ENCODE data around the gene KANSL1. TPM values are rescaled to one million over a fixed set of nuclear protein-coding genes. Genes with fewer than 3 reads are reported as not detected.

KANSL1 gene
- total RNA-seq, 1 experiment from 2014 or later, result 47.6 TPM

- Histone ChIP-seq H4K20me1 (ENCODE audit: low read length) (peaks cover 81% of the 10 kb centered on the region), H3K9me3 (ENCODE audit: low read length) (no peaks in the 10 kb centered on the region), H3K4me1 (ENCODE audit: insufficient read depth, low read length) (no peaks in the 10 kb centered on the region), H3K27me3 (ENCODE audit: low read length) (no peaks in the 10 kb centered on the region), H3K4me3 (ENCODE audit: low read length) (no peak overlapping the region), H3K79me2 (ENCODE audit: low read length) (peaks cover 99% of the 10 kb centered on the region), H3K9ac (ENCODE audit: low read length) (no peak overlapping the region), H3K36me3 (ENCODE audit: low read depth, low read length) (peaks cover 3% of the 10 kb centered on the region; the same call in 1 of the 2 replicates), H3K27ac (ENCODE audit: low read length) (no peak overlapping the region), H3K9me2 (replicated peaks; ENCODE audit: low read length) (no peaks in the 10 kb centered on the region), H3K4me2 (ENCODE audit: low read length) (no peak overlapping the region), H2AFZ (ENCODE audit: low read length) (no peak overlapping the region), H3F3A (ENCODE audit: low read length, unreplicated experiment) (no peaks in the 10 kb centered on the region)
- ATAC-seq (no peak), DNase-seq (no peak)
- ChIA-PET POLR2A (ENCODE audit: unreplicated experiment) (interaction anchor here (0.6 kb wide), 1 partner anchor 72 kb away, joined by 3 read pairs; the partner anchor contains the start of gene KANSL1), CTCF (no interaction called here)
- intact Hi-C loops (cut with micrococcal nuclease), result no loop called here
- BruUV-seq (replicated peaks), result no TSS peak
- TF ChIP-seq, protein P1, sequence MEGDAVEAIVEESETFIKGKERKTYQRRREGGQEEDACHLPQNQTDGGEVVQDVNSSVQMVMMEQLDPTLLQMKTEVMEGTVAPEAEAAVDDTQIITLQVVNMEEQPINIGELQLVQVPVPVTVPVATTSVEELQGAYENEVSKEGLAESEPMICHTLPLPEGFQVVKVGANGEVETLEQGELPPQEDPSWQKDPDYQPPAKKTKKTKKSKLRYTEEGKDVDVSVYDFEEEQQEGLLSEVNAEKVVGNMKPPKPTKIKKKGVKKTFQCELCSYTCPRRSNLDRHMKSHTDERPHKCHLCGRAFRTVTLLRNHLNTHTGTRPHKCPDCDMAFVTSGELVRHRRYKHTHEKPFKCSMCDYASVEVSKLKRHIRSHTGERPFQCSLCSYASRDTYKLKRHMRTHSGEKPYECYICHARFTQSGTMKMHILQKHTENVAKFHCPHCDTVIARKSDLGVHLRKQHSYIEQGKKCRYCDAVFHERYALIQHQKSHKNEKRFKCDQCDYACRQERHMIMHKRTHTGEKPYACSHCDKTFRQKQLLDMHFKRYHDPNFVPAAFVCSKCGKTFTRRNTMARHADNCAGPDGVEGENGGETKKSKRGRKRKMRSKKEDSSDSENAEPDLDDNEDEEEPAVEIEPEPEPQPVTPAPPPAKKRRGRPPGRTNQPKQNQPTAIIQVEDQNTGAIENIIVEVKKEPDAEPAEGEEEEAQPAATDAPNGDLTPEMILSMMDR (conservative IDR thresholded peaks at IDR 0.05; ENCODE audit: low read depth, low read length), result no peak
- TF ChIP-seq EZH2 (IDR thresholded peaks at IDR 0.05; ENCODE audit: low read length, unreplicated experiment) (no peak), EZH2phosphoT487 (IDR thresholded peaks at IDR 0.05; ENCODE audit: borderline replicate concordance, low read length) (no peak)
Measured at GRCh38 chr17:46120537-46120936, 72.7 kb downstream of the KANSL1 start.

DNA sequence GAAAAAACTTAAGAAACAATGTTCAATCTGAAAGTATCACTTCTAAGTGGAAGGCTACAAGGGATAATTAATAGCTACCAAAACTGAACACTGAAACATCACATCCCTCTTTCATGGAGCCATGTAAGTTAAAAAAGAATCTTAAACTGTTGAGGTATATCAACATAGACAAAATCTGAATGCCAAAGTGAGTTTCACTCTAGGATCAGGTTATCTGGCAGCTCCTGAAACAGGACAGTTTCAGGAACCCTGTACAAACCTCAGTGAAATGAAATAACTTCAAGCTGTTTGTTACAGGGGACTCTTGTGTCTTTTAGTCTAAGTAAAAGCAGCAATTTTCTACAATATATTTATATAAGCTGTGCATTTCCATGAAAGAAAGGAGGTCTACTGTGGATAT is 73.2 kb downstream of the KANSL1 start:
- H3K4me1 ChIP-seq (ENCODE audit: insufficient read depth, low read length), result no peaks in the 10 kb centered on the region
- H3K9me3 ChIP-seq (ENCODE audit: low read length), result no peaks in the 10 kb centered on the region
- intact Hi-C loops (cut with micrococcal nuclease), result no loop called here
- ATAC-seq (no peak), DNase-seq (no peak)
- H3K27me3 ChIP-seq (ENCODE audit: low read length), result no peaks in the 10 kb centered on the region
- ChIA-PET POLR2A (ENCODE audit: unreplicated experiment) (interaction anchor here (0.7 kb wide), 1 partner anchor 8 kb away, joined by 3 read pairs; no protein-coding TSS in a partner anchor), CTCF (no interaction called here)
- H3K4me3 ChIP-seq (ENCODE audit: low read length), result no peak overlapping the region
- TF ChIP-seq, protein P1 (conservative IDR thresholded peaks at IDR 0.05; ENCODE audit: low read depth, low read length), result no peak
- TF ChIP-seq EZH2 (IDR thresholded peaks at IDR 0.05; ENCODE audit: low read length, unreplicated experiment) (no peak), EZH2phosphoT487 (IDR thresholded peaks at IDR 0.05; ENCODE audit: borderline replicate concordance, low read length) (no peak)
- H3F3A ChIP-seq (ENCODE audit: low read length, unreplicated experiment), result no peaks in the 10 kb centered on the region
- peaks cover 81% of the 10 kb centered on the region for H4K20me1 ChIP-seq (ENCODE audit: low read length)
- no peak overlapping the region for H3K27ac ChIP-seq (ENCODE audit: low read length)
- H3K9me2 ChIP-seq (replicated peaks; ENCODE audit: low read length), result no peaks in the 10 kb centered on the region
- H3K9ac ChIP-seq (ENCODE audit: low read length), result no peak overlapping the region
- H2AFZ ChIP-seq (ENCODE audit: low read length), result no peak overlapping the region
- BruUV-seq (replicated peaks), result no TSS peak
- H3K79me2 ChIP-seq (ENCODE audit: low read length), result peaks cover 99% of the 10 kb centered on the region
- peaks cover 3% of the 10 kb centered on the region; the same call in 1 of the 2 replicates for H3K36me3 ChIP-seq (ENCODE audit: low read depth, low read length)
- no peak overlapping the region for H3K4me2 ChIP-seq (ENCODE audit: low read length)

DNA sequence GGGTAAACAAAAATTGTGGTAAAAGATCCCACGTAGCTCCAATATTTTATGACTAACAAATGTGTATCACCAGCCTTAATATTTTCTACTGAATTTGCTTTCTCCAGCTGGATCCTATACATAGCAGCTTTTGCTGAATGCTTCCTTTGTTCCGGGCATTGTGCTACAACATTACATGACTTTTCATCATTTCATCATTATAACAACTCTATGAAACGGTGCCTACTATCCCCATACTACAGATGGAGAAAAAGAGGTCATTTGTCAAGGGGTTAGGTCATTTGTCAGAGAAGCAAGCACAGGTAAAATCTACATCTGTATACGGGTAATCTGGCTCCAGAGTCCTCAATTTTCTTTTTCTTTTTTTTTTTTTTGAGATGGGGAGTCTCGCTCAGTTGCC is 74.3 kb downstream of the KANSL1 start:
- Histone ChIP-seq H3K79me2 (ENCODE audit: low read length) (peaks cover 100% of the 10 kb centered on the region), H3F3A (ENCODE audit: low read length, unreplicated experiment) (no peaks in the 10 kb centered on the region), H3K4me1 (ENCODE audit: insufficient read depth, low read length) (no peaks in the 10 kb centered on the region), H4K20me1 (ENCODE audit: low read length) (peaks cover 73% of the 10 kb centered on the region), H3K36me3 (ENCODE audit: low read depth, low read length) (peaks cover 3% of the 10 kb centered on the region; the same call in 1 of the 2 replicates), H3K9ac (ENCODE audit: low read length) (no peak overlapping the region), H3K9me2 (replicated peaks; ENCODE audit: low read length) (no peaks in the 10 kb centered on the region), H3K27ac (ENCODE audit: low read length) (no peak overlapping the region), H3K4me2 (ENCODE audit: low read length) (no peak overlapping the region), H3K4me3 (ENCODE audit: low read length) (no peak overlapping the region), H3K27me3 (ENCODE audit: low read length) (no peaks in the 10 kb centered on the region), H2AFZ (ENCODE audit: low read length) (no peak overlapping the region), H3K9me3 (ENCODE audit: low read length) (no peaks in the 10 kb centered on the region)
- ATAC-seq, result peak; percentile 20
- TF ChIP-seq, protein P1 (conservative IDR thresholded peaks at IDR 0.05; ENCODE audit: low read depth, low read length), result no peak
- TF ChIP-seq EZH2phosphoT487 (IDR thresholded peaks at IDR 0.05; ENCODE audit: borderline replicate concordance, low read length) (no peak), EZH2 (IDR thresholded peaks at IDR 0.05; ENCODE audit: low read length, unreplicated experiment) (no peak)
- DNase-seq, result no peak
- CTCF ChIA-PET, result no interaction called here
- POLR2A ChIA-PET (ENCODE audit: unreplicated experiment), result no interaction called here
- intact Hi-C loops (cut with micrococcal nuclease), result no loop called here
- no TSS peak for BruUV-seq (replicated peaks)

Measured in PC-3 (cell line).